Testis (tissue), 2 donors: ENCODE data around the gene MAP7.

Experiments
- POLR2A ChIP-seq: fragments of 450-650 bp; IDR thresholded peaks from one replicate; pipeline ENCODE4 v1.6.1; 2017; ENCODE audit warnings: antibody characterized with exemption, mild to moderate bottlenecking, moderate library complexity
- TF ChIP-seq, protein P1 (sequence below), 3 experiments: fragments of 450-650 bp in 2 of 3; fragments of 200-600 bp in 1 of 3; sonication (generic) in 1 of 3; IDR thresholded peaks; one replicate each; pipeline ENCODE4 v1.5.1; 2016 to 2019; ENCODE audit warnings: antibody characterized with exemption in 3 of 3, mild to moderate bottlenecking in 2 of 3, moderate library complexity in 1 of 3

DNA sequence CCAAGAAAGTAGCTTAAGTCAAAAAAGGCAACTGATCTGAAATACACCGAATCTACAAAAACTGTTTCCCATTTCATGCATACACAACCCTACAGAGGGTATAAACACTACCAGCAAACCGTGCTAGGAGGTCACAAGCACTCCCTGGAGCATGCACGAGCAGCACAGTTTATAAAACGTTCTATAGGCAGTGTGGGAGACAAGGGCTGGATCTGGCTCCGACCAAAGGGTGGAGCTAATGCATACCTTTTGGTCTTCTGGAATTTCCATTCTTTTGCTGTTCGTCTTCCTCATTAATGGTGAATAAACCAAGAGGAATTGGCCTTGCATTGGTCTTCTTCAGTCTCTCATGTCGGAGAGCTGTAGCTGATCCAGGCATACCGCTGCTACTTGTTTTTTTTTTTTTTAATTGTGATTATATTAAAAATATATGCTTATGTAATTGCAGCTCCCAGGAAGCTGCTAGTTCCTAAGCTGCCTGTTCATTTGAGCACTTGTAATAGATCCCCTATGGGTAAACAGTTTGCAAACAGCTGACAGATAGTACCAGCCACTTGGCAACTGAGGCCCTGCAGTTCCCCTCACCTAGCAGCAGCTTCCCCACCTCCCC lies 24.5 kb downstream of the MAP7 start:
- TF ChIP-seq, protein P1, sequence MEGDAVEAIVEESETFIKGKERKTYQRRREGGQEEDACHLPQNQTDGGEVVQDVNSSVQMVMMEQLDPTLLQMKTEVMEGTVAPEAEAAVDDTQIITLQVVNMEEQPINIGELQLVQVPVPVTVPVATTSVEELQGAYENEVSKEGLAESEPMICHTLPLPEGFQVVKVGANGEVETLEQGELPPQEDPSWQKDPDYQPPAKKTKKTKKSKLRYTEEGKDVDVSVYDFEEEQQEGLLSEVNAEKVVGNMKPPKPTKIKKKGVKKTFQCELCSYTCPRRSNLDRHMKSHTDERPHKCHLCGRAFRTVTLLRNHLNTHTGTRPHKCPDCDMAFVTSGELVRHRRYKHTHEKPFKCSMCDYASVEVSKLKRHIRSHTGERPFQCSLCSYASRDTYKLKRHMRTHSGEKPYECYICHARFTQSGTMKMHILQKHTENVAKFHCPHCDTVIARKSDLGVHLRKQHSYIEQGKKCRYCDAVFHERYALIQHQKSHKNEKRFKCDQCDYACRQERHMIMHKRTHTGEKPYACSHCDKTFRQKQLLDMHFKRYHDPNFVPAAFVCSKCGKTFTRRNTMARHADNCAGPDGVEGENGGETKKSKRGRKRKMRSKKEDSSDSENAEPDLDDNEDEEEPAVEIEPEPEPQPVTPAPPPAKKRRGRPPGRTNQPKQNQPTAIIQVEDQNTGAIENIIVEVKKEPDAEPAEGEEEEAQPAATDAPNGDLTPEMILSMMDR (IDR thresholded peaks at IDR 0.05) = no peak
- no peak for TF ChIP-seq POLR2A
